Panc1 (cell line): ENCODE data around the gene RNF214. TPM values are rescaled to one million over a fixed set of nuclear protein-coding genes. Genes with fewer than 3 reads are reported as not detected.

Experiments
- ATAC-seq: fragments of 200-7000 bp; cut with Tn5 transposase; 2 replicates; pipeline ENCODE4 v1.9.1; 2020; ENCODE audit warnings: mild to moderate bottlenecking, moderate library complexity
- BruUV-seq: library from RNA; stranded (reverse); fragments of 400-500 nt; replicated peaks from 2 replicates; lab custom pipeline; 2021; lab: Mats Ljungman, UMichigan
- CTCF ChIA-PET: fragments of 300-600 bp; sonication (Branson Sonifier 250); formaldehyde crosslinking; loops from one replicate; lab custom pipeline; 2022; ENCODE audit warnings: antibody characterized with exemption; lab: Charles Lee
- POLR2A ChIA-PET: fragments of 300-600 bp; sonication (Branson Sonifier 250); formaldehyde crosslinking; loops from one replicate; lab custom pipeline; 2022; ENCODE audit warnings: antibody characterized with exemption; lab: Charles Lee
- DNase-seq: peaks from one replicate; pipeline ENCODE4 v3.0.0-alpha.2; 2010; ENCODE audit warnings: low read depth, low spot score
- H3K27ac ChIP-seq: 2 replicates; pipeline ENCODE4 v1.5.1; 2011; ENCODE audit warnings: mild to moderate bottlenecking, low read length, inconsistent platforms
- H3K27me3 ChIP-seq: fragments of 200-500 bp; sonication (Bioruptor generic); 2 replicates; pipeline ENCODE4 v1.6.0; 2014; ENCODE audit warnings: low read length, inconsistent platforms; ENCODE audit not compliant: control insufficient read depth, insufficient read depth
- H3K36me3 ChIP-seq: fragments of 200-500 bp; sonication (Bioruptor generic); 2 replicates; pipeline ENCODE4 v1.5.1; 2014; ENCODE audit warnings: inconsistent platforms, mild to moderate bottlenecking, low read length, moderate library complexity; ENCODE audit not compliant: control insufficient read depth, insufficient read depth
- H3K4me1 ChIP-seq: 2 replicates; pipeline ENCODE4 v1.5.1; 2011; ENCODE audit warnings: inconsistent platforms, mild to moderate bottlenecking, low read length, moderate library complexity; ENCODE audit not compliant: control insufficient read depth, insufficient read depth
- H3K4me3 ChIP-seq, 2 experiments: 2 replicates each; pipeline ENCODE4 v1.5.1; 2011 to 2012; ENCODE audit warnings: low read depth in 2 of 2, low read length in 2 of 2, mild to moderate bottlenecking in 2 of 2, inconsistent platforms in 1 of 2, moderate library complexity in 1 of 2
- H3K9me3 ChIP-seq: fragments of 200-500 bp; sonication (Bioruptor generic); 2 replicates; pipeline ENCODE4 v1.5.1; 2014; ENCODE audit warnings: low read depth, mild to moderate bottlenecking, inconsistent platforms, low read length, moderate library complexity; ENCODE audit not compliant: control insufficient read depth, insufficient read depth
- POLR2AphosphoS5 ChIP-seq: IDR thresholded peaks from 2 replicates; pipeline ENCODE4 v1.6.1; 2012; ENCODE audit warnings: mild to moderate bottlenecking, low read depth, low read length, moderate library complexity
- SIN3A ChIP-seq: IDR thresholded peaks from 2 replicates; pipeline ENCODE4 v1.6.1; 2012; ENCODE audit warnings: low read depth, mild to moderate bottlenecking, low read length, moderate library complexity, borderline replicate concordance; ENCODE audit not compliant: insufficient read depth
- TCF7L2 ChIP-seq: IDR thresholded peaks from 2 replicates; pipeline ENCODE4 v1.6.1; 2011; ENCODE audit warnings: mild to moderate bottlenecking, low read depth, low read length, inconsistent platforms
- in situ Hi-C: cut with HindIII; loops from 2 replicates; pipeline ENCODE4 v1.10.0; 2016; ENCODE audit warnings: low sequenced_read_pairs, low pct_unique_long_range_greater_than_20kb
- intact Hi-C: fragments of 100-400 bp; cut with micrococcal nuclease; formaldehyde crosslinking; loops from one replicate; pipeline ENCODE4 v1.10.0; 2022; ENCODE audit not compliant: unreplicated experiment
- total RNA-seq: library from RNA; stranded (reverse); gene quantifications from one replicate; pipeline ENCODE4 v1.2.1, GENCODE V29; 2021; ENCODE audit not compliant: unreplicated experiment
- TF ChIP-seq, protein P1 (sequence below): fragments of 450-650 bp; IDR thresholded peaks from 2 replicates; pipeline ENCODE4 v1.5.1; 2017; ENCODE audit warnings: mild to moderate bottlenecking
- TF ChIP-seq, protein P2 (sequence below), 2 experiments: IDR thresholded peaks; 2 replicates each; pipeline ENCODE4 v1.6.1; 2011 to 2012; ENCODE audit warnings: low read depth in 2 of 2, control low read depth in 1 of 2, low read length in 1 of 2, mild to moderate bottlenecking in 1 of 2, moderate library complexity in 1 of 2; ENCODE audit not compliant: insufficient read depth in 1 of 2

Gene RNF214
- total RNA-seq, 1 experiment from 2014 or later, result 39.7 TPM

DNA sequence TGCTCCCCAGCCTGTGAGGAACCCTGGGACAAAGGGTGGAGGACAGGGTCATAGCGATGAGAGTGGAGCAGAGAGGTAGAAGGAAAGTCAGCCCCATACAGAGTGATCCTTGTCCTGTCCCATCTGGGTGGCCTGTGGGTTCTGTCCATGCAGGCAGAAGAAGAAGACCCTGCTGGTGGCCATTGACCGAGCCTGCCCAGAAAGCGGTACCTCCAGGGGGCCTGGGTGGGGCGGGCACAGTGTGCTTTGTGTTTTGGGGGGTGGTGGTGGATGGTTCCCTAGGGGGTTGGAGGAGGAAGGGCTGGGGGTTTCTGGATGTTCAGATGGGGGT is 46.1 kb upstream of the RNF214 start:
- ChIA-PET POLR2A (no interaction called here), CTCF (interaction anchor here (0.7 kb wide), 1 partner anchor 48 kb away, joined by 11 read pairs; no protein-coding TSS in a partner anchor)
- DNase-seq (no peak), ATAC-seq (no peak)
- Histone ChIP-seq H3K9me3 (no peaks in the 10 kb centered on the region), H3K4me1 (no peaks in the 10 kb centered on the region), H3K4me3 (no peak overlapping the region), H3K27ac (no peak overlapping the region), H3K27me3 (no peaks in the 10 kb centered on the region), H3K36me3 (no peaks in the 10 kb centered on the region)
- TF ChIP-seq, protein P1, sequence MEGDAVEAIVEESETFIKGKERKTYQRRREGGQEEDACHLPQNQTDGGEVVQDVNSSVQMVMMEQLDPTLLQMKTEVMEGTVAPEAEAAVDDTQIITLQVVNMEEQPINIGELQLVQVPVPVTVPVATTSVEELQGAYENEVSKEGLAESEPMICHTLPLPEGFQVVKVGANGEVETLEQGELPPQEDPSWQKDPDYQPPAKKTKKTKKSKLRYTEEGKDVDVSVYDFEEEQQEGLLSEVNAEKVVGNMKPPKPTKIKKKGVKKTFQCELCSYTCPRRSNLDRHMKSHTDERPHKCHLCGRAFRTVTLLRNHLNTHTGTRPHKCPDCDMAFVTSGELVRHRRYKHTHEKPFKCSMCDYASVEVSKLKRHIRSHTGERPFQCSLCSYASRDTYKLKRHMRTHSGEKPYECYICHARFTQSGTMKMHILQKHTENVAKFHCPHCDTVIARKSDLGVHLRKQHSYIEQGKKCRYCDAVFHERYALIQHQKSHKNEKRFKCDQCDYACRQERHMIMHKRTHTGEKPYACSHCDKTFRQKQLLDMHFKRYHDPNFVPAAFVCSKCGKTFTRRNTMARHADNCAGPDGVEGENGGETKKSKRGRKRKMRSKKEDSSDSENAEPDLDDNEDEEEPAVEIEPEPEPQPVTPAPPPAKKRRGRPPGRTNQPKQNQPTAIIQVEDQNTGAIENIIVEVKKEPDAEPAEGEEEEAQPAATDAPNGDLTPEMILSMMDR, result no peak
- no peak for TF ChIP-seq POLR2AphosphoS5
- intact Hi-C loops (no loop called here), in situ Hi-C loops (no loop called here)
- BruUV-seq, result no TSS peak

- Histone ChIP-seq H3K27me3 (no peaks in the 10 kb centered on the region), H3K9me3 (no peaks in the 10 kb centered on the region), H3K27ac (no peak overlapping the region), H3K4me1 (no peaks in the 10 kb centered on the region), H3K4me3 (no peak overlapping the region), H3K36me3 (no peaks in the 10 kb centered on the region)
- in situ Hi-C loops, result no loop called here
- intact Hi-C loops, result no loop called here
- TF ChIP-seq POLR2AphosphoS5 (no peak), SIN3A (no peak), TCF7L2 (no peak)
- TF ChIP-seq, protein P1, result no peak
- TF ChIP-seq, protein P2, sequence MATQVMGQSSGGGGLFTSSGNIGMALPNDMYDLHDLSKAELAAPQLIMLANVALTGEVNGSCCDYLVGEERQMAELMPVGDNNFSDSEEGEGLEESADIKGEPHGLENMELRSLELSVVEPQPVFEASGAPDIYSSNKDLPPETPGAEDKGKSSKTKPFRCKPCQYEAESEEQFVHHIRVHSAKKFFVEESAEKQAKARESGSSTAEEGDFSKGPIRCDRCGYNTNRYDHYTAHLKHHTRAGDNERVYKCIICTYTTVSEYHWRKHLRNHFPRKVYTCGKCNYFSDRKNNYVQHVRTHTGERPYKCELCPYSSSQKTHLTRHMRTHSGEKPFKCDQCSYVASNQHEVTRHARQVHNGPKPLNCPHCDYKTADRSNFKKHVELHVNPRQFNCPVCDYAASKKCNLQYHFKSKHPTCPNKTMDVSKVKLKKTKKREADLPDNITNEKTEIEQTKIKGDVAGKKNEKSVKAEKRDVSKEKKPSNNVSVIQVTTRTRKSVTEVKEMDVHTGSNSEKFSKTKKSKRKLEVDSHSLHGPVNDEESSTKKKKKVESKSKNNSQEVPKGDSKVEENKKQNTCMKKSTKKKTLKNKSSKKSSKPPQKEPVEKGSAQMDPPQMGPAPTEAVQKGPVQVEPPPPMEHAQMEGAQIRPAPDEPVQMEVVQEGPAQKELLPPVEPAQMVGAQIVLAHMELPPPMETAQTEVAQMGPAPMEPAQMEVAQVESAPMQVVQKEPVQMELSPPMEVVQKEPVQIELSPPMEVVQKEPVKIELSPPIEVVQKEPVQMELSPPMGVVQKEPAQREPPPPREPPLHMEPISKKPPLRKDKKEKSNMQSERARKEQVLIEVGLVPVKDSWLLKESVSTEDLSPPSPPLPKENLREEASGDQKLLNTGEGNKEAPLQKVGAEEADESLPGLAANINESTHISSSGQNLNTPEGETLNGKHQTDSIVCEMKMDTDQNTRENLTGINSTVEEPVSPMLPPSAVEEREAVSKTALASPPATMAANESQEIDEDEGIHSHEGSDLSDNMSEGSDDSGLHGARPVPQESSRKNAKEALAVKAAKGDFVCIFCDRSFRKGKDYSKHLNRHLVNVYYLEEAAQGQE (IDR thresholded peaks at IDR 0.05; ENCODE audit: insufficient read depth in 1 of 2, low read depth in 2 of 2, low read length in 1 of 2), result no peak
- DNase-seq (no peak), ATAC-seq (no peak)
- BruUV-seq, result no TSS peak
- POLR2A ChIA-PET, result no interaction called here
- CTCF ChIA-PET, result no interaction called here
Measured at GRCh38 chr11:117187007-117187406, 45.5 kb upstream of the RNF214 start.

- TF ChIP-seq, protein P1, result no peak
- TF ChIP-seq POLR2AphosphoS5 (no peak), SIN3A (no peak), TCF7L2 (no peak)
- TF ChIP-seq, protein P2 (IDR thresholded peaks at IDR 0.05; ENCODE audit: insufficient read depth in 1 of 2, low read depth in 2 of 2, low read length in 1 of 2), result no peak
- Histone ChIP-seq H3K9me3 (no peaks in the 10 kb centered on the region), H3K27me3 (no peaks in the 10 kb centered on the region), H3K27ac (no peak overlapping the region), H3K4me3 (no peak overlapping the region), H3K4me1 (no peaks in the 10 kb centered on the region), H3K36me3 (no peaks in the 10 kb centered on the region)
- BruUV-seq, result no TSS peak
- intact Hi-C loops (no loop called here), in situ Hi-C loops (no loop called here)
- DNase-seq, result no peak
- no peak for ATAC-seq
- POLR2A ChIA-PET, result no interaction called here
- CTCF ChIA-PET, result no interaction called here
Measured at GRCh38 chr11:117187428-117187798, 45.1 kb upstream of the RNF214 start.
